IMR-90 (cell line): ENCODE measurements around the gene GALNT4. TPM values are rescaled to one million over a fixed set of nuclear protein-coding genes. Genes with fewer than 3 reads are reported as not detected.

Experiments used
- ATAC-seq: fragments of 200-7000 bp; cut with Tn5 transposase; 2 replicates; pipeline ENCODE4 v1.9.1; 2020; ENCODE audit warnings: low read depth, mild to moderate bottlenecking, moderate library complexity
- BruUV-seq: library from RNA; stranded (reverse); fragments of 400-500 nt; replicated peaks from 2 replicates; lab custom pipeline; 2021; lab: Mats Ljungman, UMichigan
- CTCF ChIA-PET: fragments of 300-600 bp; formaldehyde crosslinking; extraction: SDS; loops from one replicate; lab custom pipeline; 2021; ENCODE audit warnings: antibody characterized with exemption; lab: Yijun Ruan, JAX
- POLR2A ChIA-PET: fragments of 300-600 bp; sonication (Branson Sonifier 250); formaldehyde crosslinking; loops from one replicate; lab custom pipeline; 2022; ENCODE audit warnings: antibody characterized with exemption; ENCODE audit not compliant: unreplicated experiment; lab: Charles Lee
- DNase-seq: peaks from one replicate; pipeline ENCODE4 v3.0.0; 2013
- H2AFZ ChIP-seq: replicated peaks from 2 replicates; pipeline ENCODE3; 2013; ENCODE audit warnings: low read length, mild to moderate bottlenecking; ENCODE audit not compliant: poor library complexity
- H2AK5ac ChIP-seq: 2 replicates; pipeline ENCODE4 v1.6.1; 2013; ENCODE audit warnings: low read depth, low read length, inconsistent platforms
- H2AK9ac ChIP-seq: replicated peaks from 2 replicates; pipeline ENCODE3; 2013; ENCODE audit warnings: mild to moderate bottlenecking, low read depth, low read length, moderate library complexity; ENCODE audit not compliant: poor library complexity
- H2BK120ac ChIP-seq: 2 replicates; pipeline ENCODE4 v1.6.1; 2013; ENCODE audit warnings: low read depth, low read length, inconsistent platforms
- H2BK15ac ChIP-seq: 3 replicates; pipeline ENCODE4 v1.6.1; 2013; ENCODE audit warnings: low read depth, low read length, inconsistent platforms
- H2BK20ac ChIP-seq: 2 replicates; pipeline ENCODE4 v1.6.1; 2013; ENCODE audit warnings: low read depth, mild to moderate bottlenecking, inconsistent platforms, low read length, moderate library complexity
- H2BK5ac ChIP-seq: 2 replicates; pipeline ENCODE4 v1.6.1; 2013; ENCODE audit warnings: mild to moderate bottlenecking, low read depth, low read length, inconsistent platforms; ENCODE audit not compliant: poor library complexity, severe bottlenecking
- H3K14ac ChIP-seq: replicated peaks from 2 replicates; pipeline ENCODE4 v1.6.1; 2013; ENCODE audit warnings: low read depth, low read length, inconsistent platforms
- H3K18ac ChIP-seq: 2 replicates; pipeline ENCODE4 v1.6.1; 2013; ENCODE audit warnings: low read depth, low read length, control low read depth
- H3K23ac ChIP-seq: 2 replicates; pipeline ENCODE4 v1.6.1; 2013; ENCODE audit warnings: low read depth, low read length, inconsistent platforms
- H3K27ac ChIP-seq: 2 replicates; pipeline ENCODE4 v1.5.1; 2013; ENCODE audit warnings: mild to moderate bottlenecking, control low read depth, low read length; ENCODE audit not compliant: insufficient read depth
- H3K27me3 ChIP-seq: 2 replicates; pipeline ENCODE4 v1.6.1; 2013; ENCODE audit warnings: low read length; ENCODE audit not compliant: control insufficient read depth, insufficient read depth
- H3K36me3 ChIP-seq: 2 replicates; pipeline ENCODE4 v1.6.1; 2013; ENCODE audit warnings: low read length, mixed read lengths; ENCODE audit not compliant: control insufficient read depth, insufficient read depth
- H3K4ac ChIP-seq: 2 replicates; pipeline ENCODE4 v1.6.1; 2013; ENCODE audit warnings: low read depth, low read length, inconsistent platforms
- H3K4me1 ChIP-seq: 2 replicates; pipeline ENCODE4 v1.6.1; 2013; ENCODE audit warnings: low read length, mixed read lengths; ENCODE audit not compliant: control insufficient read depth, insufficient read depth
- H3K4me2 ChIP-seq: 2 replicates; pipeline ENCODE4 v1.6.1; 2013; ENCODE audit warnings: low read depth, mild to moderate bottlenecking, control low read depth, low read length, moderate library complexity
- H3K4me3 ChIP-seq: 2 replicates; pipeline ENCODE4 v1.5.1; 2013; ENCODE audit warnings: low read depth, mild to moderate bottlenecking, control low read depth, low read length, moderate library complexity; ENCODE audit not compliant: insufficient read depth
- H3K56ac ChIP-seq: 2 replicates; pipeline ENCODE4 v1.6.1; 2013; ENCODE audit warnings: low read length, inconsistent platforms; ENCODE audit not compliant: insufficient read depth; ENCODE audit errors: extremely low read depth
- H3K79me1 ChIP-seq, 2 experiments: 2 replicates each; pipeline ENCODE4 v1.6.1; 2013; ENCODE audit warnings: low read length in 2 of 2, inconsistent platforms in 1 of 2, low read depth in 1 of 2
- H3K9ac ChIP-seq: 2 replicates; pipeline ENCODE4 v1.6.1; 2013; ENCODE audit warnings: low read depth, low read length, control low read depth
- H3K9me1 ChIP-seq: 2 replicates; pipeline ENCODE4 v1.6.1; 2013; ENCODE audit warnings: low read length, inconsistent platforms; ENCODE audit not compliant: insufficient read depth
- H3K9me3 ChIP-seq: 2 replicates; pipeline ENCODE4 v1.6.1; 2013; ENCODE audit warnings: low read length; ENCODE audit not compliant: control insufficient read depth, insufficient read depth
- H4K20me1 ChIP-seq: 2 replicates; pipeline ENCODE4 v1.6.1; 2013; ENCODE audit warnings: low read length, inconsistent platforms; ENCODE audit not compliant: insufficient read depth
- H4K5ac ChIP-seq: 2 replicates; pipeline ENCODE4 v1.6.1; 2013; ENCODE audit warnings: mild to moderate bottlenecking, low read depth, low read length, control low read depth
- H4K8ac ChIP-seq, 2 experiments: 2 replicates each; pipeline ENCODE4 v1.6.1; 2013; ENCODE audit warnings: low read depth in 2 of 2, low read length in 2 of 2, control low read depth in 1 of 2, inconsistent platforms in 1 of 2
- H4K91ac ChIP-seq: 2 replicates; pipeline ENCODE4 v1.6.1; 2013; ENCODE audit warnings: low read depth, low read length, inconsistent platforms; ENCODE audit not compliant: insufficient read depth
- BHLHE40 ChIP-seq: fragments of 150-350 bp; IDR thresholded peaks from 2 replicates; pipeline ENCODE4 v1.6.1; 2016; ENCODE audit warnings: mild to moderate bottlenecking, low read depth, low read length
- FOS ChIP-seq: fragments of 150-350 bp; IDR thresholded peaks from 2 replicates; pipeline ENCODE4 v1.6.1; 2016; ENCODE audit warnings: low read depth, low read length
- MXI1 ChIP-seq: IDR thresholded peaks from 2 replicates; pipeline ENCODE4 v1.6.1; 2012; ENCODE audit warnings: low read depth, mild to moderate bottlenecking, low read length, moderate library complexity, borderline replicate concordance
- WGBS, 2 experiments: methylation state at CpG; one replicate each; pipeline versions ENCODE4 v1.1.5 to v1.1.7; 2013; ENCODE audit warnings: missing lambda C conversion rate in 2 of 2; ENCODE audit not compliant: insufficient read length in 1 of 2; ENCODE audit errors: extremely low coverage in 2 of 2; 5-methylcytosine and 5-hydroxymethylcytosine counted together
- dilution Hi-C: fragments of 300-500 bp; cut with HindIII; formaldehyde crosslinking; loops from one replicate; pipeline ENCODE4 v1.14.3; 2018; ENCODE audit warnings: low sequenced_read_pairs; ENCODE audit not compliant: unreplicated experiment
- in situ Hi-C: fragments of 300-500 bp; cut with MboI; formaldehyde crosslinking; loops from 3 replicates; pipeline ENCODE4 v1.14.3; 2019; ENCODE audit warnings: low sequenced_read_pairs, inconsistent platforms, mixed read lengths
- intact Hi-C: fragments of 100-400 bp; cut with micrococcal nuclease; formaldehyde crosslinking; loops from 2 replicates; pipeline ENCODE4 v1.10.0; 2022
- polyA plus RNA-seq, 3 experiments: library from polyadenylated mRNA; depleted of rRNA; stranded (reverse); fragments of >200 nt; gene quantifications; 2 replicates each; pipeline ENCODE4 v1.2.3, GENCODE V29; 2012; ENCODE audit warnings: low replicate concordance in 1 of 3
- total RNA-seq: library from RNA; depleted of rRNA; stranded (reverse); fragments of >200 nt; gene quantifications from 2 replicates; pipeline ENCODE4 v1.2.3, GENCODE V29; 2012

The GALNT4 gene
- total and polyA plus RNA-seq, 2 of the 4 experiments (the other 2 are of a cell fraction): 2.6 to 9.0 TPM

DNA sequence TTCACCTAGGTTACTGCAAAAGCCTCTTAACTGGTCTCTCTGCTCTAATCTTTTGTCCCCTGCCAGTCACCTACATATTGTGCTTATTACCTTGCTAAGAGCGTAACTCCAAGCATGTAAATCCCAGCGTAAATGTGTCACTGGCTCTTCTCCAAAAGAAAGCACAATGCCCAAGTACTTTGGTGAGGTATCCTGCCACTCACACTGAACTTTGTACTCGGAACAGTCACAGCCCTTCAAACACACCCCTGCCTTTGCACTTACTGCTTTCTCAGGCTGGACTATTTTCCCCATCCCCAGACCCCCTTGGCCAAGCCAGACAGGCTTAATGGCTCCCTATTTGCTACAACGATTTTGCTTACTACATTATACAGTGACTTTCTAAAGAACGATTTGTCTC, 31.7 kb downstream of the GALNT4 start:
- Histone ChIP-seq H2AK5ac (no peak overlapping the region), H3K36me3 (peaks cover 5% of the 10 kb centered on the region), H2BK20ac (no peak overlapping the region), H3K27me3 (no peaks in the 10 kb centered on the region), H3K4me2 (no peak overlapping the region), H3K9me3 (no peaks in the 10 kb centered on the region), H3K4me3 (no peak overlapping the region), H2BK5ac (no peak overlapping the region), H3K79me1 (peaks cover 0 to 10% of the 10 kb centered on the region in 2 experiments; a peak in 1 of 4 replicates), H3K27ac (no peak overlapping the region), H4K91ac (no peak overlapping the region), H2BK120ac (no peak overlapping the region), H4K20me1 (no peaks in the 10 kb centered on the region), H3K9ac (no peak overlapping the region), H3K14ac (no peak overlapping the region), H2AK9ac (no peak overlapping the region), H3K4ac (no peak overlapping the region), H2AFZ (no peak overlapping the region), H3K18ac (no peak overlapping the region), H3K56ac (no peak overlapping the region), H2BK15ac (no peak overlapping the region), H4K5ac (no peak overlapping the region), H3K23ac (no peak overlapping the region), H4K8ac (no peak overlapping the region), H3K9me1 (peaks cover 10% of the 10 kb centered on the region), H3K4me1 (peaks cover 6% of the 10 kb centered on the region)
- CTCF ChIA-PET: no interaction called here
- no TSS peak for BruUV-seq
- intact Hi-C loops (no loop called here), in situ Hi-C loops (no loop called here), dilution Hi-C loops (no loop called here)
- no peak for ATAC-seq
- WGBS, 2 experiments: 83% methylated on average over 1 of the region's 5 CpGs; no CpG with 5 or more reads in 1 of the 2 experiments
- POLR2A ChIA-PET: no interaction called here
- no peak for DNase-seq
- no peak for TF ChIP-seq BHLHE40
- no peak for TF ChIP-seq MXI1
- TF ChIP-seq FOS: no peak
